NCI-H1105 (cell line): ENCODE results near the gene CDK15.
A peak's percentile ranks its signal among the peaks of the same experiment; 100 is the strongest.

ENCODE experiments used
- DNase-seq: peaks from one replicate; lab custom pipeline; 2025; lab: John Stamatoyannopoulos, UW

Gene CDK15

GRCh38 chr2:201871471-201871870, 65.1 kb downstream of the CDK15 start:
- no peak for DNase-seq

- DNase-seq: no peak
Measured at GRCh38 chr2:201872591-201872990, 66.3 kb downstream of the CDK15 start.

- no peak for DNase-seq
Measured at GRCh38 chr2:201879996-201880395, 73.7 kb downstream of the CDK15 start.

- DNase-seq: no peak
Measured at GRCh38 chr2:201880579-201880978, 74.2 kb downstream of the CDK15 start.

- no peak for DNase-seq
Measured at GRCh38 chr2:201880993-201881611, 74.8 kb downstream of the CDK15 start.

GRCh38 chr2:201881741-201882140, 75.4 kb downstream of the CDK15 start:
- DNase-seq: no peak

GRCh38 chr2:201882353-201883090, 76.2 kb downstream of the CDK15 start:
- peak; percentile 30 for DNase-seq

GRCh38 chr2:201883606-201884369, 77.5 kb downstream of the CDK15 start:
- DNase-seq: no peak

- DNase-seq: no peak
Measured at GRCh38 chr2:201886504-201886903, 80.2 kb downstream of the CDK15 start.

- DNase-seq: no peak
Measured at GRCh38 chr2:201887773-201888425, 81.6 kb downstream of the CDK15 start.

GRCh38 chr2:201888426-201888800, 82.1 kb downstream of the CDK15 start:
- no peak for DNase-seq

GRCh38 chr2:201890453-201890852, 84.1 kb downstream of the CDK15 start:
- no peak for DNase-seq

GRCh38 chr2:201891676-201892075, 85.3 kb downstream of the CDK15 start:
- DNase-seq: no peak

GRCh38 chr2:201892516-201892915, 86.2 kb downstream of the CDK15 start:
- no peak for DNase-seq

- no peak for DNase-seq
Measured at GRCh38 chr2:201900362-201900761, 94.0 kb downstream of the CDK15 start.

GRCh38 chr2:201901786-201902185, 95.4 kb downstream of the CDK15 start:
- no peak for DNase-seq

GRCh38 chr2:201904538-201905420, 98.4 kb downstream of the CDK15 start:
- no peak for DNase-seq

- DNase-seq: no peak
Measured at GRCh38 chr2:201906777-201907562, 100.6 kb downstream of the CDK15 start.

GRCh38 chr2:201907563-201907881, 101.2 kb downstream of the CDK15 start:
- no peak for DNase-seq

- DNase-seq: no peak
Measured at GRCh38 chr2:201908901-201909300, 102.6 kb downstream of the CDK15 start.

- DNase-seq: no peak
Measured at GRCh38 chr2:201909348-201909747, 103.0 kb downstream of the CDK15 start.
